ENCODE measurements around the gene PAOX. TPM values are rescaled to one million over a fixed set of nuclear protein-coding genes. Genes with fewer than 3 reads are reported as not detected.
A peak's percentile ranks its signal among the peaks of the same experiment; 100 is the strongest.

PAOX gene
- total RNA-seq, 1 experiment from 2014 or later, result 6.7 TPM

- no peak overlapping the region for H3K27ac Mint-ChIP-seq (ENCODE audit: unreplicated experiment)
- H3K27me3 ChIP-seq (replicated peaks; ENCODE audit: control insufficient read depth, insufficient read depth, low read length), result no peaks in the 10 kb centered on the region
- TF ChIP-seq CTCF (IDR thresholded peaks at IDR 0.05; ENCODE audit: insufficient read depth in 1 of 2, low read depth in 1 of 2, low read length in 1 of 2, severe bottlenecking in 1 of 2, unreplicated experiment in 1 of 2), result no peak
- POLR2A ChIA-PET, result no interaction called here
- H3K4me3 Mint-ChIP-seq (ENCODE audit: unreplicated experiment), result no peak overlapping the region
- no peak overlapping the region for H3K4me3 ChIP-seq (ENCODE audit: low read depth, low read length)
- no TSS peak for BruUV-seq (replicated peaks)
- no peak for DNase-seq
- H3K4me1 ChIP-seq, result no peaks in the 10 kb centered on the region
- CTCF ChIA-PET, result no interaction called here
- intact Hi-C loops (cut with micrococcal nuclease; ENCODE audit: unreplicated experiment), result no loop called here
- no peaks in the 10 kb centered on the region for H3K4me1 Mint-ChIP-seq (ENCODE audit: low read depth, unreplicated experiment)
- no peaks in the 10 kb centered on the region for H3K27me3 Mint-ChIP-seq (ENCODE audit: insufficient read depth, unreplicated experiment)
- H3K9me3 Mint-ChIP-seq (ENCODE audit: unreplicated experiment), result peaks cover 30% of the 10 kb centered on the region
- H3K36me3 ChIP-seq (ENCODE audit: control insufficient read depth, insufficient read depth, low read length), result peaks cover 1% of the 10 kb centered on the region
- peaks cover 80% of the 10 kb centered on the region for H3K36me3 Mint-ChIP-seq (ENCODE audit: insufficient read depth, unreplicated experiment)
- H3K9me3 ChIP-seq, result peaks cover 16% of the 10 kb centered on the region
Measured at GRCh38 chr10:133415752-133416151, 36.7 kb downstream of the PAOX start.

DNA sequence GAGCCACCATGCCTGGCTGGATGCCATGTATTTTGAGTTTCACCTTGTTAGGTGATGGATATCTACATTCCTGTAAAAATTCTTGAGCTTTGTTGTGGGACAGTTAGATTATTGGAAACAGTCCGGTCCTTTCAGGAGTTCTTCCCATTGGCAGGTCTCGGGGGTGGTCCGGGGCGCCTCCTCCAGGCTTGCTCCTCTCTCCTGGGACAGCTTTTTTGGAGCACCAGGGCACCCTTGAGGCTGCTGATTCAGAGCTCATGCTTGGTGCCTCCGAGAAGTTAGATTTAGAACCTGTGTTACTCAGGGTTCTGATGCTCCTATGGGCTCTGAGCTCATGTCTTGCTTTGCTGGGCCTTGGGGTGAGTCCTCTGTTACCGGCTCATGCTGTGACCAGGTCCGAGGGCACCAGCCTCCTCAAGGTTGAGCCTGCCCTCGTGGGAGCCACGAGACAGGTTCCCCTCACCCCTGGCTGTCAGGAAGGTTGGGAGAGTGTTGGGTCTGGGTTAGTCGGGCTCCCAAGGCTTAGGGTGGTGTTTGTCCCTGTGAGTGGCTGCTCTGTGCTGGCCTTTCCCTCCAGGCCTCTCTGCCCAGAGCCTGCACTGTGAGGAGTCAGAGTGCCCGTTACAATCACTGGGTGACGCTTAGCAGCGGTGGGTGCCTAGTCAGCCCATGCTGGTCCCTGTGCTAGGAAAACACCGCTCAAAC lies 39.4 kb downstream of the PAOX start:
- Mint-ChIP-seq H3K4me3 (ENCODE audit: unreplicated experiment) (no peak overlapping the region), H3K36me3 (ENCODE audit: insufficient read depth, unreplicated experiment) (peaks cover 80% of the 10 kb centered on the region), H3K9me3 (ENCODE audit: unreplicated experiment) (peaks cover 5% of the 10 kb centered on the region), H3K4me1 (ENCODE audit: low read depth, unreplicated experiment) (no peaks in the 10 kb centered on the region), H3K27me3 (ENCODE audit: insufficient read depth, unreplicated experiment) (no peaks in the 10 kb centered on the region), H3K27ac (ENCODE audit: unreplicated experiment) (no peak overlapping the region)
- TF ChIP-seq CTCF (IDR thresholded peaks at IDR 0.05; ENCODE audit: insufficient read depth in 1 of 2, low read depth in 1 of 2, low read length in 1 of 2, severe bottlenecking in 1 of 2, unreplicated experiment in 1 of 2), result no peak
- DNase-seq, result no peak
- no TSS peak for BruUV-seq (replicated peaks)
- Histone ChIP-seq H3K4me3 (ENCODE audit: low read depth, low read length) (no peak overlapping the region), H3K36me3 (ENCODE audit: control insufficient read depth, insufficient read depth, low read length) (peaks cover 1% of the 10 kb centered on the region), H3K9me3 (no peaks in the 10 kb centered on the region), H3K4me1 (peaks cover 5% of the 10 kb centered on the region; the same call in 1 of the 2 replicates), H3K27me3 (replicated peaks; ENCODE audit: control insufficient read depth, insufficient read depth, low read length) (no peaks in the 10 kb centered on the region)
- POLR2A ChIA-PET, result no interaction called here
- CTCF ChIA-PET, result no interaction called here
- intact Hi-C loops (cut with micrococcal nuclease; ENCODE audit: unreplicated experiment), result no loop called here

- H3K9me3 Mint-ChIP-seq (ENCODE audit: unreplicated experiment), result no peaks in the 10 kb centered on the region
- H3K36me3 ChIP-seq (ENCODE audit: control insufficient read depth, insufficient read depth, low read length), result peaks cover 1% of the 10 kb centered on the region
- H3K4me1 ChIP-seq, result peaks cover 5% of the 10 kb centered on the region; the same call in 1 of the 2 replicates
- H3K27me3 ChIP-seq (replicated peaks; ENCODE audit: control insufficient read depth, insufficient read depth, low read length), result no peaks in the 10 kb centered on the region
- no peak for DNase-seq
- intact Hi-C loops (cut with micrococcal nuclease; ENCODE audit: unreplicated experiment), result no loop called here
- peak overlapping the region; percentile 20 for H3K27ac Mint-ChIP-seq (ENCODE audit: unreplicated experiment)
- H3K9me3 ChIP-seq, result no peaks in the 10 kb centered on the region
- TF ChIP-seq CTCF (IDR thresholded peaks at IDR 0.05; ENCODE audit: insufficient read depth in 1 of 2, low read depth in 1 of 2, low read length in 1 of 2, severe bottlenecking in 1 of 2, unreplicated experiment in 1 of 2), result no peak
- BruUV-seq (replicated peaks), result no TSS peak
- H3K4me3 Mint-ChIP-seq (ENCODE audit: unreplicated experiment), result no peak overlapping the region
- H3K4me1 Mint-ChIP-seq (ENCODE audit: low read depth, unreplicated experiment), result no peaks in the 10 kb centered on the region
- ChIA-PET CTCF (interaction anchor here (0.5 to 1.2 kb wide), 4 partner anchors 10 to 153 kb away, joined by 3 to 7 read pairs (median 4); no protein-coding TSS in a partner anchor), POLR2A (no interaction called here)
- H3K27me3 Mint-ChIP-seq (ENCODE audit: insufficient read depth, unreplicated experiment), result no peaks in the 10 kb centered on the region
- H3K4me3 ChIP-seq (ENCODE audit: low read depth, low read length), result no peak overlapping the region
- peaks cover 76% of the 10 kb centered on the region for H3K36me3 Mint-ChIP-seq (ENCODE audit: insufficient read depth, unreplicated experiment)
Measured at GRCh38 chr10:133419211-133419950, 40.3 kb downstream of the PAOX start.
